GM19035 (cell line): ENCODE measurements around the gene SPARCL1.

Experiments
- ATAC-seq: cut with Tn5 transposase; IDR thresholded peaks from one replicate; pipeline ENCODE4 v1.9.1; 2021; ENCODE audit not compliant: unreplicated experiment

The SPARCL1 gene

DNA sequence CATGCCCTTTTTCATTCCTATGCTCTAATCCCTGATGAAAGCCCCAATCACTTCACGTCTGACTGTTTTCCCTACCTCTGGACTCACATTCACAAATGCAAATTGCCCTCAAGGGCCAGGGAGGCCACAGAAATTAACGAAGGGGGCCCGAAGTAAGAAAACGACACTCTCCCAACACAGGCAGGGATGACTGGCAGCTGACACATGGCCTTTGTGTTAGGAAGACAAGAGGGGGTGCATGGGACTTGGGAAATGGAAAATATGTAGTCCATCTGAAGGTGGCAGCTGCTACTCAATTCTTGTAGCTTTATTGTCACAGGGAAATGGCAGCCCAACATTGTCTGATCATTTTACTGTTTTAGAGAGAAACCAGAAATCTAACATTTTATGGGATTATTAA, 12.3 kb upstream of the SPARCL1 start:
- ATAC-seq = no peak

GRCh38 chr4:87540146-87541058, 11.2 kb upstream of the SPARCL1 start:
- ATAC-seq = no peak

- ATAC-seq = no peak
These were observed 3.7 kb upstream of the SPARCL1 start for GRCh38 chr4:87532907-87533306.

GRCh38 chr4:87532109-87532508, 2.9 kb upstream of the SPARCL1 start:
- no peak for ATAC-seq

- no peak for ATAC-seq
These were observed 2.4 kb upstream of the SPARCL1 start for GRCh38 chr4:87531621-87532020.

GRCh38 chr4:87530868-87531267, 1.7 kb upstream of the SPARCL1 start:
- ATAC-seq = no peak

DNA sequence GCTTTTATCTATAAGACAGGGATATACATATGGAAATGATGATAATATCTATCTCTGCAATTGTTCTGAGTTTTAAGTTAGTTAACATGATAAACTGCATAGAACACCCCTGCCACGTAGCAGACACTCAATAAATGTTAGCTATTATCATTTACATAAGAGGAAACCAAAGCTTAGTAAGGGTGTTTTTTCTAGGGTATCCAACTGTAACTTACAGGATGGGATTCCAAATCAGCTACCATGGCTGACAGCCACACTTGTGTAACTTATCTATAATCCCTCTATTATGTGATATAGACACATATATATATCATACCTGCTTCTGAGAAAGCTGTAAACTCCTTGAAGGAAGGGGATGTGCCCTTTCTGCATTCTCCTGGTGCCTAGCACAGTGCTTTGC, 1.1 kb upstream of the SPARCL1 start:
- ATAC-seq = no peak

DNA sequence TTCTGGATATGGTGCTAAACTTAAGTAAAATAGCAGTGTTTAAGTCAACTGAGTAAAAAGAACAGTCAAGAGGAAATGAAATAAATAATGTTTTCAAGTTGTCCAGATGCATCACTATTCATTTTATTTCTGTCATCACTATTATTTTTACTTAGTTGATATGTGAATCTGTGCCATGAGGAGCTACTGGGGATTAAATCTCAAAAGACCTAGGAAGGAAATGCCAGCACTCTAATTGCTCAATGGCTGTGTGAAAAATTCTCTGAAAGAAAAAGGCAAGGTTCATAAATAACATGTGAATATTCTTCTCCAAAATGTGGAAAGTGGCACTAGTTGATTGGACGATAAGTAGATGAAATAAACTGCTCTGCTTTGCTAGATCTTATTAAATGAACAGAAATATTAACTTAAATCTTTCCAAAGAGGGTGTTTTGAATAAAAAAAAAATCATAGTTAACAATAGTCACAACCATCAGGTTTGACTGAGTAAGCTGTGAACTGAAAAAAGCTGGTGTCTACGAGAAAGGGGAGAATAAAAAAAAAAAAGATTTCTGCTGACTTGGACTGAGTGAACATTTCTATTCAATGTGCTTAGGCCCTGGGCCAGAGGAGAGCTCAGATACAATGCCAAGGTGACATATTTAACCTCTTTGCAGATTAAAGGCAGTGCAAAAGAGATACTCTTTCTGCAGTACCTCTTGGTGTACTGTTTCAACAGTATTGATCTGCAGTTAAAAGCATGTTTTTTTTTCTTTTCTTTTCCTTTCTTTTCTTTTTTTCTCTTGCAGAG, 1.6 kb downstream of the SPARCL1 start:
- ATAC-seq = no peak

DNA sequence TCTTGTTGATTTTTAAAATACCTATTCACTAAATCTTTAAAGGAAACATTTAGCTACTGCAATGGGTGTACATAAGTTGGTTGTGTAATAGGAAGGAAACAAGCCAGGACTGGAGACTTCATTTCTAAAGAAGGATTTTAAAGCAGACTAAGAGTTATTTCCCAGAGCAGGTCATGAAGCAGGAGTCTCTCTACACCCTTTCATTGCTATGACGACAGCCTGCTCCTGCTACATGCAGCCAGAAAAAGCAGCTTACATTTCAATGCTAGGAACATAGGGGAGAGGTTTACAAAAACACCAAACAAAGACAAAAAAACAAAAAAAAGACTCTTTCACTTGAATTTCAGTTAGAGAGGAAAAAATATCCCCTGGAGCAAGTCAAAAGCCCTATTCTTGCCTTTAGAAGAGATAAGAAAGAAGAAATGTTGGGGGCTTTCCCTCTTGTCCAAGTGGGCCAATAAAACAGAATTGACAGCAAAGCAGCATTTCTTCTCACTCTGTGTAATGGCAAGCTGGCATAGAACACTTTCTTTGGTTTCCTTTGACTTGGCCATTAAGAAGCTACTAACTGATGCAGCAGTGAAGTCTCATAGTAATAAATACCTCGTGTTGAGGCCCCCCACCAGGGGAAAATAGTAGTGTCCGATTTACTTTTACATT, 3.4 kb downstream of the SPARCL1 start:
- no peak for ATAC-seq

DNA sequence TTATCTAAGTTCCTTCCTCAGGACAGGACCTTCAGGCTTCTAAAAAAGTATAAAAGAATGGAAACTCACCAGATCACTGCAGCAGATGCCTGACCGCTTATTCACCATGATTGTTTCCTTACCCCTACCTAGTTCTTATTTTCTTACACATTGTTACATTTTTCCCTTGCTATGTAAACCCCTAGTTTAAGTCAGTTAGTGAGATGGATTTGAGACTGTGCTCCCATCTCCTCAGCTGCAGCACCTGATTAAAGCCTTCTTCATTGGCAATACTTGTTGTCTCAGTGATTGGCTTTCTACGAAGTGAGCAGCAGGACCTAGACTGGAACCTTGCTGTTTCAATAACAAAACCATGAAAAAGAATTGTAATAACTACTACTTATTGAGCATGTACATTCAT, 4.7 kb downstream of the SPARCL1 start:
- no peak for ATAC-seq

- ATAC-seq = no peak
These were observed 5.9 kb downstream of the SPARCL1 start for GRCh38 chr4:87523307-87523706.

GRCh38 chr4:87521757-87522374, 7.3 kb downstream of the SPARCL1 start:
- no peak for ATAC-seq

GRCh38 chr4:87521319-87521718, 7.9 kb downstream of the SPARCL1 start:
- no peak for ATAC-seq

DNA sequence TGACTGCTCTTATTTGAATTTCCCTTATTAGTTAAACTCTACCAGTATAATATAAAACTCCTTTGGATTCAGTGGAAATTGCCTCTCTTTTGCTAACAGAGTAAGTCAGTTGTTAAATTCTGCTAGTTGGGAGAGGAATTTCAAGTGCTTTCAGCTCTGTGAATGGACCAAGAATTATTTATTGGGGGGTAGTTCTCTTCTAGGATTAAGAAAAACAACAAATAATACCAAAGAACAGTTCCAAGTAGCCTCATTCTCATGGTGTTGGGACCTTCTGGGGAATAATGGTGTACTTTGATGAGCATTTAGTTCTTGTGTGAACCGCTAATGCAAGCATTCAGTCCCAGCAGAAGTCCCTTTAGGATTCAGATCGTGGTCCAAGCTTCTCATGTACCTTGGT, 11.6 kb downstream of the SPARCL1 start:
- no peak for ATAC-seq

- no peak for ATAC-seq
These were observed 12.5 kb downstream of the SPARCL1 start for GRCh38 chr4:87516683-87517082.

- ATAC-seq = no peak
These were observed 16.8 kb downstream of the SPARCL1 start for GRCh38 chr4:87512400-87512799.

DNA sequence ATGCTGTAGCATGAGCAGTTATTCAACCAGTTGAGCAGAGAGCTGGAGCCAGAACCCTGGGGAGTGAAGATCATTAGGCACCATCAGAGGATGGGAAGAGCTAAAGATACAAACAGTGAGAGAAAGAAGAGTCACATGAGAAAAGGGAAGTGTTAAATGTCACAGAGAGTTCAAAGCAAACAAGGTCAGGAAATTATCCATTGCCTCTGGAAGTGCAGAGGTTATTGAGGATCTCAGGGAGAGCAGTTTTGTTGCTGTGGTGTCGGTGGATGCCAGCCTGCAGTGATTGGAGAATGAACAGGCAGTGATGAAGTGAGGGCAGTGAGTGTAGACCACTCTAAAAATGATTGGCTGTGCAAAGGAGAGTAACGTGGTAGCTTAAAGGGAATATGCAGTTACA, 17.7 kb downstream of the SPARCL1 start:
- ATAC-seq = no peak

GRCh38 chr4:87510747-87511146, 18.4 kb downstream of the SPARCL1 start:
- ATAC-seq = no peak

- no peak for ATAC-seq
These were observed 22.0 kb downstream of the SPARCL1 start for GRCh38 chr4:87506974-87507701.

DNA sequence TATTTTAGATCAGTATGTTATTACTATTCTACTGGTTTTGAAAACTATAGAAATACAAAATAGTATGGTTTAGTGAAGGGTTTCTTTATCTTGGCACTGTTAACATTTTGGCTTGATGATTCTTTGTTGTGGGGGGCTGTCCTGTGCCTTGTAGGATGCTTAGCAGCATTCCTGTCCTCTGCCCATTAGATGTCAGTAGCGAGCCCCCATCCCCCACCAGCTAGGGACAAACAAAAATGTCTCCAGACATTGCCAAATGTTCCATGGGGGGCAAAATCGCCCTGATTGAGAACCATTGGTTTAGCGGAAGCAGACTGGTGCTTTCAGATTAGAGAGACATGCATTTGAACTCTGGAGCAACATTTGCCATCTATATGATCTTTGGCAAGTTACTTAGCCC, 23.3 kb downstream of the SPARCL1 start:
- ATAC-seq = no peak
